IPS-18a (cell line): ENCODE measurements around the gene DOLPP1.
"Not testable (repeated sequence)": the region's sequence is repeated elsewhere in the genome, so short reads cannot be mapped to it uniquely, and the experiment has no call there.

ENCODE experiments used
- H3K27ac ChIP-seq: one replicate; pipeline ENCODE4 v1.5.1; 2013; ENCODE audit warnings: low read length
- H3K27me3 ChIP-seq: one replicate; pipeline ENCODE4 v1.6.1; 2013; ENCODE audit warnings: mild to moderate bottlenecking, low read length; ENCODE audit not compliant: control insufficient read depth, insufficient read depth
- H3K36me3 ChIP-seq: one replicate; pipeline ENCODE4 v1.6.1; 2013; ENCODE audit warnings: low read depth, low read length; ENCODE audit not compliant: control insufficient read depth
- H3K4me1 ChIP-seq: one replicate; pipeline ENCODE4 v1.6.1; 2013; ENCODE audit warnings: low read depth, low read length; ENCODE audit not compliant: control insufficient read depth
- H3K4me3 ChIP-seq: one replicate; pipeline ENCODE4 v1.5.1; 2013; ENCODE audit warnings: low read length
- H3K9ac ChIP-seq: one replicate; pipeline ENCODE4 v1.6.1; 2013; ENCODE audit warnings: mild to moderate bottlenecking, low read length, moderate library complexity
- H3K9me3 ChIP-seq: one replicate; pipeline ENCODE4 v1.6.1; 2013; ENCODE audit warnings: low read depth, low read length; ENCODE audit not compliant: control insufficient read depth

DOLPP1 gene

GRCh38 chr9:129122976-129123375, 42.1 kb downstream of the DOLPP1 start:
- H3K27ac ChIP-seq, H3K27me3 ChIP-seq, H3K4me3 ChIP-seq, H3K9me3 ChIP-seq, H3K9ac ChIP-seq: not testable (repeated sequence)
- peaks cover 26% of the 10 kb centered on the region for H3K36me3 ChIP-seq
- peaks cover 16% of the 10 kb centered on the region for H3K4me1 ChIP-seq

GRCh38 chr9:129124506-129125069, 43.7 kb downstream of the DOLPP1 start:
- H3K36me3 ChIP-seq: peaks cover 29% of the 10 kb centered on the region
- H3K9me3 ChIP-seq: no peaks in the 10 kb centered on the region
- H3K4me3 ChIP-seq: no peak overlapping the region
- H3K27me3 ChIP-seq: no peaks in the 10 kb centered on the region
- H3K4me1 ChIP-seq: peaks cover 16% of the 10 kb centered on the region
- no peak overlapping the region for H3K9ac ChIP-seq
- H3K27ac ChIP-seq: no peak overlapping the region

- Histone ChIP-seq H3K9me3 (no peaks in the 10 kb centered on the region), H3K27ac (no peak overlapping the region), H3K4me1 (peaks cover 16% of the 10 kb centered on the region), H3K9ac (no peak overlapping the region), H3K27me3 (no peaks in the 10 kb centered on the region), H3K4me3 (no peak overlapping the region), H3K36me3 (peaks cover 30% of the 10 kb centered on the region)
Observed at GRCh38 chr9:129125478-129125877, 44.6 kb downstream of the DOLPP1 start.

GRCh38 chr9:129126749-129127618, 46.1 kb downstream of the DOLPP1 start:
- Histone ChIP-seq H3K36me3 (peaks cover 21% of the 10 kb centered on the region), H3K27me3 (no peaks in the 10 kb centered on the region), H3K9ac (peak overlapping the region; percentile 53), H3K4me3 (no peak overlapping the region), H3K9me3 (no peaks in the 10 kb centered on the region), H3K27ac (peak overlapping the region; percentile 54), H3K4me1 (peaks cover 16% of the 10 kb centered on the region)

GRCh38 chr9:129128689-129129088, 47.8 kb downstream of the DOLPP1 start:
- Histone ChIP-seq H3K9me3 (no peaks in the 10 kb centered on the region), H3K4me3 (no peak overlapping the region), H3K27me3 (no peaks in the 10 kb centered on the region), H3K4me1 (peaks cover 16% of the 10 kb centered on the region), H3K27ac (no peak overlapping the region), H3K9ac (no peak overlapping the region), H3K36me3 (peaks cover 21% of the 10 kb centered on the region)

- not testable (repeated sequence) for H3K9ac ChIP-seq, H3K27ac ChIP-seq, H3K4me3 ChIP-seq, H3K27me3 ChIP-seq, H3K9me3 ChIP-seq
- H3K36me3 ChIP-seq: peaks cover 28% of the 10 kb centered on the region
- H3K4me1 ChIP-seq: peaks cover 16% of the 10 kb centered on the region
Observed at GRCh38 chr9:129130271-129130670, 49.4 kb downstream of the DOLPP1 start.

GRCh38 chr9:129130791-129131190, 49.9 kb downstream of the DOLPP1 start:
- Histone ChIP-seq H3K27ac (no peak overlapping the region), H3K36me3 (peaks cover 30% of the 10 kb centered on the region), H3K9ac (no peak overlapping the region), H3K4me3 (no peak overlapping the region), H3K27me3 (no peaks in the 10 kb centered on the region), H3K4me1 (peaks cover 13% of the 10 kb centered on the region), H3K9me3 (no peaks in the 10 kb centered on the region)

GRCh38 chr9:129131300-129132145, 50.6 kb downstream of the DOLPP1 start:
- Histone ChIP-seq H3K27ac (no peak overlapping the region), H3K4me3 (no peak overlapping the region), H3K9me3 (no peaks in the 10 kb centered on the region), H3K9ac (no peak overlapping the region), H3K27me3 (no peaks in the 10 kb centered on the region), H3K36me3 (peaks cover 35% of the 10 kb centered on the region), H3K4me1 (peaks cover 13% of the 10 kb centered on the region)

GRCh38 chr9:129133082-129133481, 52.2 kb downstream of the DOLPP1 start:
- Histone ChIP-seq H3K27ac (no peak overlapping the region), H3K36me3 (peaks cover 44% of the 10 kb centered on the region), H3K27me3 (no peaks in the 10 kb centered on the region), H3K9ac (no peak overlapping the region), H3K9me3 (no peaks in the 10 kb centered on the region), H3K4me3 (no peak overlapping the region), H3K4me1 (no peaks in the 10 kb centered on the region)

- no peak overlapping the region for H3K4me3 ChIP-seq
- H3K9me3 ChIP-seq: no peaks in the 10 kb centered on the region
- no peak overlapping the region for H3K9ac ChIP-seq
- H3K36me3 ChIP-seq: peaks cover 39% of the 10 kb centered on the region
- no peaks in the 10 kb centered on the region for H3K27me3 ChIP-seq
- no peak overlapping the region for H3K27ac ChIP-seq
- H3K4me1 ChIP-seq: peaks cover 11% of the 10 kb centered on the region
Observed at GRCh38 chr9:129135476-129135875, 54.6 kb downstream of the DOLPP1 start.

- Histone ChIP-seq H3K4me3 (no peak overlapping the region), H3K9ac (no peak overlapping the region), H3K4me1 (peaks cover 19% of the 10 kb centered on the region), H3K27ac (no peak overlapping the region), H3K9me3 (no peaks in the 10 kb centered on the region), H3K27me3 (no peaks in the 10 kb centered on the region), H3K36me3 (peaks cover 33% of the 10 kb centered on the region)
Observed at GRCh38 chr9:129136446-129137035, 55.6 kb downstream of the DOLPP1 start.
